Keratinocyte (primary cell): ENCODE measurements around the gene GPRC5C. TPM values are rescaled to one million over a fixed set of nuclear protein-coding genes. Genes with fewer than 3 reads are reported as not detected.

Experiments used
- DNase-seq: peaks from one replicate; pipeline ENCODE4 v3.0.0-alpha.2; 2011; ENCODE audit warnings: low read depth, missing footprints, low spot score
- FAIRE-seq: peaks from 2 replicates; lab custom pipeline; 2011; peaks lifted over from hg19 to GRCh38; lab: Jason Lieb, UNC
- H2AFZ ChIP-seq: 2 replicates; pipeline ENCODE4 v1.6.0; 2012; ENCODE audit warnings: low read length, control low read depth, inconsistent platforms; ENCODE audit not compliant: control insufficient read depth
- H3K27ac ChIP-seq: 2 replicates; pipeline ENCODE4 v1.5.1; 2011; ENCODE audit warnings: low read length; ENCODE audit not compliant: control insufficient read depth, insufficient read depth
- H3K27me3 ChIP-seq: 3 replicates; pipeline ENCODE4 v1.6.0; 2011; ENCODE audit warnings: low read length; ENCODE audit not compliant: control insufficient read depth, insufficient read depth; ENCODE audit errors: extremely low read depth
- H3K36me3 ChIP-seq, 2 experiments: 2 replicates in 1 of 2; 3 replicates in 1 of 2; pipeline ENCODE4 v1.5.1; 2011; ENCODE audit warnings: low read length in 2 of 2, mild to moderate bottlenecking in 1 of 2; ENCODE audit not compliant: control insufficient read depth in 2 of 2, insufficient read depth in 2 of 2; ENCODE audit errors: extremely low read depth in 1 of 2
- H3K4me1 ChIP-seq: 3 replicates; pipeline ENCODE4 v1.5.1; 2011; ENCODE audit warnings: low read length; ENCODE audit not compliant: control insufficient read depth, insufficient read depth; ENCODE audit errors: extremely low read depth
- H3K4me2 ChIP-seq: 3 replicates; pipeline ENCODE4 v1.6.0; 2011; ENCODE audit warnings: low read depth, low read length; ENCODE audit not compliant: control insufficient read depth, insufficient read depth; ENCODE audit errors: extremely low read depth
- H3K4me3 ChIP-seq, 3 experiments: fragments of 200-600 bp in 1 of 3; sonication (generic) in 1 of 3; 2 replicates in 2 of 3; 3 replicates in 1 of 3; pipeline ENCODE4 v1.5.1; 2011 to 2016; ENCODE audit warnings: low read length in 3 of 3, mild to moderate bottlenecking in 3 of 3, control low read depth in 2 of 3, inconsistent platforms in 1 of 3, low read depth in 1 of 3, mixed read lengths in 1 of 3, mixed run types in 1 of 3, moderate library complexity in 1 of 3; ENCODE audit not compliant: control insufficient read depth in 2 of 3, insufficient read depth in 2 of 3; ENCODE audit errors: extremely low read depth in 1 of 3
- H3K79me2 ChIP-seq: 2 replicates; pipeline ENCODE4 v1.6.0; 2012; ENCODE audit warnings: low read length; ENCODE audit not compliant: control insufficient read depth, insufficient read depth
- H3K9ac ChIP-seq: 3 replicates; pipeline ENCODE4 v1.6.0; 2011; ENCODE audit warnings: low read length; ENCODE audit not compliant: control insufficient read depth, insufficient read depth; ENCODE audit errors: extremely low read depth
- H3K9me1 ChIP-seq: 3 replicates; pipeline ENCODE4 v1.6.0; 2011; ENCODE audit warnings: low read length; ENCODE audit not compliant: control insufficient read depth, insufficient read depth; ENCODE audit errors: extremely low read depth
- H3K9me3 ChIP-seq: 2 replicates; pipeline ENCODE4 v1.5.1; 2012; ENCODE audit warnings: low read depth, low read length; ENCODE audit not compliant: control insufficient read depth
- H4K20me1 ChIP-seq: 3 replicates; pipeline ENCODE4 v1.6.0; 2011; ENCODE audit warnings: low read length; ENCODE audit not compliant: control insufficient read depth, insufficient read depth; ENCODE audit errors: extremely low read depth
- EZH2 ChIP-seq: IDR thresholded peaks from one replicate; pipeline ENCODE4 v1.6.1; 2012; ENCODE audit warnings: inconsistent platforms, mild to moderate bottlenecking, low read length, moderate library complexity
- dilution Hi-C: fragments of 300-500 bp; cut with MboI; formaldehyde crosslinking; loops from one replicate; pipeline ENCODE4 v1.7.0; 2020; ENCODE audit warnings: low sequenced_read_pairs; ENCODE audit not compliant: extremely low pct_ligation_motif_present
- polyA plus RNA-seq, 5 experiments: library from polyadenylated mRNA; depleted of rRNA in 3 of 5; stranded (reverse) in 3 of 5; stranded (forward) in 1 of 5; unstranded in 1 of 5; fragments of >200 nt; gene quantifications; 1 replicate in 1 of 5; 2 replicates in 3 of 5; 3 replicates in 1 of 5; pipeline versions ENCODE4 v1.2.1 to v1.2.3, GENCODE V29; 2011 to 2012; ENCODE audit warnings: missing spikeins in 2 of 5, low read depth in 1 of 5, low replicate concordance in 1 of 5
- TF ChIP-seq, protein P1 (sequence below), 3 experiments: IDR thresholded peaks in 1 of 3; conservative IDR thresholded peaks in 1 of 3; optimal IDR thresholded peaks in 1 of 3; 2 replicates in 2 of 3; 3 replicates in 1 of 3; pipeline versions ENCODE3 to v1.5.1; 2011; ENCODE audit warnings: low read length in 3 of 3, mild to moderate bottlenecking in 3 of 3, moderate library complexity in 2 of 3, control low read depth in 1 of 3, inconsistent platforms in 1 of 3; ENCODE audit not compliant: insufficient read depth in 2 of 3; ENCODE audit errors: extremely low read depth in 1 of 3

The GPRC5C gene
- polyA plus RNA-seq, 1 donor (not counting 4 experiments of a cell fraction or from before 2014, with no cell fraction given) = 24.2 TPM

DNA sequence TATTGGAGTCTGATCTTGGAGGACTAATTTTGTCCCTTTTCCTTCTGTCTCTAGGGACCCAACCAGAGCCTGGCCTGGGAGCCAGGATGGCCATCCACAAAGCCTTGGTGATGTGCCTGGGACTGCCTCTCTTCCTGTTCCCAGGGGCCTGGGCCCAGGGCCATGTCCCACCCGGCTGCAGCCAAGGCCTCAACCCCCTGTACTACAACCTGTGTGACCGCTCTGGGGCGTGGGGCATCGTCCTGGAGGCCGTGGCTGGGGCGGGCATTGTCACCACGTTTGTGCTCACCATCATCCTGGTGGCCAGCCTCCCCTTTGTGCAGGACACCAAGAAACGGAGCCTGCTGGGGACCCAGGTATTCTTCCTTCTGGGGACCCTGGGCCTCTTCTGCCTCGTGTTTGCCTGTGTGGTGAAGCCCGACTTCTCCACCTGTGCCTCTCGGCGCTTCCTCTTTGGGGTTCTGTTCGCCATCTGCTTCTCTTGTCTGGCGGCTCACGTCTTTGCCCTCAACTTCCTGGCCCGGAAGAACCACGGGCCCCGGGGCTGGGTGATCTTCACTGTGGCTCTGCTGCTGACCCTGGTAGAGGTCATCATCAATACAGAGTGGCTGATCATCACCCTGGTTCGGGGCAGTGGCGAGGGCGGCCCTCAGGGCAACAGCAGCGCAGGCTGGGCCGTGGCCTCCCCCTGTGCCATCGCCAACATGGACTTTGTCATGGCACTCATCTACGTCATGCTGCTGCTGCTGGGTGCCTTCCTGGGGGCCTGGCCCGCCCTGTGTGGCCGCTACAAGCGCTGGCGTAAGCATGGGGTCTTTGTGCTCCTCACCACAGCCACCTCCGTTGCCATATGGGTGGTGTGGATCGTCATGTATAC is 8.0 kb downstream of the GPRC5C start:
- Histone ChIP-seq H3K27me3 (no peaks in the 10 kb centered on the region), H3K79me2 (no peaks in the 10 kb centered on the region), H3K9me3 (no peaks in the 10 kb centered on the region), H3K9ac (no peak overlapping the region), H3K9me1 (peaks cover 2% of the 10 kb centered on the region), H3K4me2 (no peak overlapping the region), H3K27ac (no peak overlapping the region), H4K20me1 (no peaks in the 10 kb centered on the region), H2AFZ (no peak overlapping the region), H3K4me1 (peaks cover 14% of the 10 kb centered on the region), H3K4me3 (no peak overlapping the region), H3K36me3 (peaks cover 4 to 9% of the 10 kb centered on the region in 2 experiments)
- FAIRE-seq (no peak), DNase-seq (no peak)
- dilution Hi-C loops = no loop called here
- TF ChIP-seq, protein P1, sequence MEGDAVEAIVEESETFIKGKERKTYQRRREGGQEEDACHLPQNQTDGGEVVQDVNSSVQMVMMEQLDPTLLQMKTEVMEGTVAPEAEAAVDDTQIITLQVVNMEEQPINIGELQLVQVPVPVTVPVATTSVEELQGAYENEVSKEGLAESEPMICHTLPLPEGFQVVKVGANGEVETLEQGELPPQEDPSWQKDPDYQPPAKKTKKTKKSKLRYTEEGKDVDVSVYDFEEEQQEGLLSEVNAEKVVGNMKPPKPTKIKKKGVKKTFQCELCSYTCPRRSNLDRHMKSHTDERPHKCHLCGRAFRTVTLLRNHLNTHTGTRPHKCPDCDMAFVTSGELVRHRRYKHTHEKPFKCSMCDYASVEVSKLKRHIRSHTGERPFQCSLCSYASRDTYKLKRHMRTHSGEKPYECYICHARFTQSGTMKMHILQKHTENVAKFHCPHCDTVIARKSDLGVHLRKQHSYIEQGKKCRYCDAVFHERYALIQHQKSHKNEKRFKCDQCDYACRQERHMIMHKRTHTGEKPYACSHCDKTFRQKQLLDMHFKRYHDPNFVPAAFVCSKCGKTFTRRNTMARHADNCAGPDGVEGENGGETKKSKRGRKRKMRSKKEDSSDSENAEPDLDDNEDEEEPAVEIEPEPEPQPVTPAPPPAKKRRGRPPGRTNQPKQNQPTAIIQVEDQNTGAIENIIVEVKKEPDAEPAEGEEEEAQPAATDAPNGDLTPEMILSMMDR (optimal IDR thresholded peaks at IDR 0.05 in 1 of 3, IDR thresholded peaks at IDR 0.05 in 1 of 3, conservative IDR thresholded peaks at IDR 0.05 in 1 of 3; ENCODE audit: extremely low read depth in 1 of 3, insufficient read depth in 2 of 3, low read length in 3 of 3) = no peak

DNA sequence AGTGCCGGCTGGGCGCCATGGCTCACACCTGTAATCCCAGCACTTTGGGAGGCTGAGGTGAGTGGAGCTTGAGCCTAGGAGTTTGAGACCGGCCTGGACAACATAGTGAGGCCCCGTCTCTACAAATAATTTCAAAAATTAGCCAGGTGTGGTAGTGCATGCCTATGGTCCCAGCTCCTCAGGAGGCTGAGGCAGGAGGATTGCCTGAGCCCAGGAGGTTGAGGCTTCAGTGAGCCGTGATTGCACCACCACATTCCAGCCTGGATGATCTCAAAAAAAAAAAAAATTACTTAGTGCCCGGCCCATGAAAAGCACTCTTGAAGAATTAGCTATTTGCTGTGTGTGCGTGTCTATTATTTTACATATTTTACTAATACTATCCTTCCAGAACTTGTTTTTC is 9.6 kb downstream of the GPRC5C start:
- DNase-seq (no peak), FAIRE-seq (no peak)
- H3K4me2 ChIP-seq = no peak overlapping the region
- no peak overlapping the region for H2AFZ ChIP-seq
- no peaks in the 10 kb centered on the region for H3K27me3 ChIP-seq
- peaks cover 4 to 9% of the 10 kb centered on the region in 2 experiments for H3K36me3 ChIP-seq
- H3K9ac ChIP-seq = no peak overlapping the region
- no peak overlapping the region for H3K4me3 ChIP-seq
- no peaks in the 10 kb centered on the region for H3K9me3 ChIP-seq
- no peaks in the 10 kb centered on the region for H3K79me2 ChIP-seq
- H3K9me1 ChIP-seq = peaks cover 2% of the 10 kb centered on the region
- dilution Hi-C loops = no loop called here
- no peak overlapping the region for H3K27ac ChIP-seq
- H4K20me1 ChIP-seq = no peaks in the 10 kb centered on the region
- peaks cover 14% of the 10 kb centered on the region for H3K4me1 ChIP-seq
- TF ChIP-seq, protein P1 (optimal IDR thresholded peaks at IDR 0.05 in 1 of 3, IDR thresholded peaks at IDR 0.05 in 1 of 3, conservative IDR thresholded peaks at IDR 0.05 in 1 of 3; ENCODE audit: extremely low read depth in 1 of 3, insufficient read depth in 2 of 3, low read length in 3 of 3) = no peak
- no peak for TF ChIP-seq EZH2
